Panc1 (cell line): ENCODE measurements around the gene CCL15. TPM values are rescaled to one million over a fixed set of nuclear protein-coding genes. Genes with fewer than 3 reads are reported as not detected.

ENCODE experiments used
- ATAC-seq: fragments of 200-7000 bp; cut with Tn5 transposase; 2 replicates; pipeline ENCODE4 v1.9.1; 2020; ENCODE audit warnings: mild to moderate bottlenecking, moderate library complexity
- BruUV-seq: library from RNA; stranded (reverse); fragments of 400-500 nt; replicated peaks from 2 replicates; lab custom pipeline; 2021; lab: Mats Ljungman, UMichigan
- CTCF ChIA-PET: fragments of 300-600 bp; sonication (Branson Sonifier 250); formaldehyde crosslinking; loops from one replicate; lab custom pipeline; 2022; ENCODE audit warnings: antibody characterized with exemption; lab: Charles Lee
- POLR2A ChIA-PET: fragments of 300-600 bp; sonication (Branson Sonifier 250); formaldehyde crosslinking; loops from one replicate; lab custom pipeline; 2022; ENCODE audit warnings: antibody characterized with exemption; lab: Charles Lee
- DNase-seq: peaks from one replicate; pipeline ENCODE4 v3.0.0-alpha.2; 2010; ENCODE audit warnings: low read depth, low spot score
- H3K27ac ChIP-seq: 2 replicates; pipeline ENCODE4 v1.5.1; 2011; ENCODE audit warnings: mild to moderate bottlenecking, low read length, inconsistent platforms
- H3K27me3 ChIP-seq: fragments of 200-500 bp; sonication (Bioruptor generic); 2 replicates; pipeline ENCODE4 v1.6.0; 2014; ENCODE audit warnings: low read length, inconsistent platforms; ENCODE audit not compliant: control insufficient read depth, insufficient read depth
- H3K36me3 ChIP-seq: fragments of 200-500 bp; sonication (Bioruptor generic); 2 replicates; pipeline ENCODE4 v1.5.1; 2014; ENCODE audit warnings: inconsistent platforms, mild to moderate bottlenecking, low read length, moderate library complexity; ENCODE audit not compliant: control insufficient read depth, insufficient read depth
- H3K4me1 ChIP-seq: 2 replicates; pipeline ENCODE4 v1.5.1; 2011; ENCODE audit warnings: inconsistent platforms, mild to moderate bottlenecking, low read length, moderate library complexity; ENCODE audit not compliant: control insufficient read depth, insufficient read depth
- H3K4me3 ChIP-seq, 2 experiments: 2 replicates each; pipeline ENCODE4 v1.5.1; 2011 to 2012; ENCODE audit warnings: low read depth in 2 of 2, low read length in 2 of 2, mild to moderate bottlenecking in 2 of 2, inconsistent platforms in 1 of 2, moderate library complexity in 1 of 2
- H3K9me3 ChIP-seq: fragments of 200-500 bp; sonication (Bioruptor generic); 2 replicates; pipeline ENCODE4 v1.5.1; 2014; ENCODE audit warnings: low read depth, mild to moderate bottlenecking, inconsistent platforms, low read length, moderate library complexity; ENCODE audit not compliant: control insufficient read depth, insufficient read depth
- CTCF ChIP-seq: fragments of 450-650 bp; IDR thresholded peaks from 2 replicates; pipeline ENCODE4 v1.5.1; 2017; ENCODE audit warnings: mild to moderate bottlenecking
- POLR2AphosphoS5 ChIP-seq: IDR thresholded peaks from 2 replicates; pipeline ENCODE4 v1.6.1; 2012; ENCODE audit warnings: mild to moderate bottlenecking, low read depth, low read length, moderate library complexity
- REST ChIP-seq, 2 experiments: IDR thresholded peaks; 2 replicates each; pipeline ENCODE4 v1.6.1; 2011 to 2012; ENCODE audit warnings: low read depth in 2 of 2, control low read depth in 1 of 2, low read length in 1 of 2, mild to moderate bottlenecking in 1 of 2, moderate library complexity in 1 of 2; ENCODE audit not compliant: insufficient read depth in 1 of 2
- SIN3A ChIP-seq: IDR thresholded peaks from 2 replicates; pipeline ENCODE4 v1.6.1; 2012; ENCODE audit warnings: low read depth, mild to moderate bottlenecking, low read length, moderate library complexity, borderline replicate concordance; ENCODE audit not compliant: insufficient read depth
- TCF7L2 ChIP-seq: IDR thresholded peaks from 2 replicates; pipeline ENCODE4 v1.6.1; 2011; ENCODE audit warnings: mild to moderate bottlenecking, low read depth, low read length, inconsistent platforms
- in situ Hi-C: cut with HindIII; loops from 2 replicates; pipeline ENCODE4 v1.10.0; 2016; ENCODE audit warnings: low sequenced_read_pairs, low pct_unique_long_range_greater_than_20kb
- intact Hi-C: fragments of 100-400 bp; cut with micrococcal nuclease; formaldehyde crosslinking; loops from one replicate; pipeline ENCODE4 v1.10.0; 2022; ENCODE audit not compliant: unreplicated experiment
- total RNA-seq: library from RNA; stranded (reverse); gene quantifications from one replicate; pipeline ENCODE4 v1.2.1, GENCODE V29; 2021; ENCODE audit not compliant: unreplicated experiment

CCL15 gene
- total RNA-seq, 1 experiment from 2014 or later = not detected

GRCh38 chr17:35969558-35970380 lies 31.6 kb downstream of the CCL15 start:
- in situ Hi-C loops (no loop called here), intact Hi-C loops (loop anchor here (2.0 kb wide), 1 partner anchor 179 kb away; no protein-coding TSS in a partner anchor)
- ATAC-seq (peak; percentile 92), DNase-seq (peak; percentile 67)
- ChIA-PET POLR2A (interaction anchor here (0.5 to 0.7 kb wide), 2 partner anchors 100 to 552 kb away, joined by 4 to 5 read pairs; no protein-coding TSS in a partner anchor), CTCF (interaction anchor here (0.8 to 1.6 kb wide), 9 partner anchors 9 to 179 kb away, joined by 3 to 18 read pairs (median 6); partner anchors contain the start of gene CCL15)
- no peaks in the 10 kb centered on the region; the same call in 1 of the 2 replicates for H3K27me3 ChIP-seq
- H3K9me3 ChIP-seq = no peaks in the 10 kb centered on the region
- no peaks in the 10 kb centered on the region for H3K36me3 ChIP-seq
- H3K4me1 ChIP-seq = peaks cover 5% of the 10 kb centered on the region; the same call in 1 of the 2 replicates
- H3K27ac ChIP-seq = no peak overlapping the region
- TF ChIP-seq CTCF (peak; percentile 88), TCF7L2 (no peak)
- no peak overlapping the region for H3K4me3 ChIP-seq
- no TSS peak for BruUV-seq

GRCh38 chr17:35968520-35969054 lies 32.8 kb downstream of the CCL15 start:
- ChIA-PET POLR2A (no interaction called here), CTCF (interaction anchor here (1.5 to 1.6 kb wide), 2 partner anchors 104 to 180 kb away, joined by 11 to 18 read pairs; no protein-coding TSS in a partner anchor)
- TF ChIP-seq CTCF (no peak), POLR2AphosphoS5 (no peak), REST (IDR thresholded peaks at IDR 0.05; ENCODE audit: insufficient read depth in 1 of 2, low read depth in 2 of 2, low read length in 1 of 2) (no peak), TCF7L2 (no peak), SIN3A (no peak)
- no peak overlapping the region for H3K27ac ChIP-seq
- in situ Hi-C loops = no loop called here
- no peaks in the 10 kb centered on the region for H3K9me3 ChIP-seq
- no peak for ATAC-seq
- intact Hi-C loops = loop anchor here (2.0 kb wide), 1 partner anchor 180 kb away; no protein-coding TSS in a partner anchor
- DNase-seq = no peak
- peaks cover 5% of the 10 kb centered on the region; the same call in 1 of the 2 replicates for H3K27me3 ChIP-seq
- H3K4me3 ChIP-seq = no peak overlapping the region
- peaks cover 3% of the 10 kb centered on the region; the same call in 1 of the 2 replicates for H3K4me1 ChIP-seq
- BruUV-seq = no TSS peak
- no peaks in the 10 kb centered on the region for H3K36me3 ChIP-seq
